Measurements from ENCODE around the gene PRLH.

GRCh38 chr2:237597196-237598145 lies 31.1 kb downstream of the PRLH start:
- no peak for TF ChIP-seq POLR2A (IDR thresholded peaks at IDR 0.05)
- TF ChIP-seq, protein P1, sequence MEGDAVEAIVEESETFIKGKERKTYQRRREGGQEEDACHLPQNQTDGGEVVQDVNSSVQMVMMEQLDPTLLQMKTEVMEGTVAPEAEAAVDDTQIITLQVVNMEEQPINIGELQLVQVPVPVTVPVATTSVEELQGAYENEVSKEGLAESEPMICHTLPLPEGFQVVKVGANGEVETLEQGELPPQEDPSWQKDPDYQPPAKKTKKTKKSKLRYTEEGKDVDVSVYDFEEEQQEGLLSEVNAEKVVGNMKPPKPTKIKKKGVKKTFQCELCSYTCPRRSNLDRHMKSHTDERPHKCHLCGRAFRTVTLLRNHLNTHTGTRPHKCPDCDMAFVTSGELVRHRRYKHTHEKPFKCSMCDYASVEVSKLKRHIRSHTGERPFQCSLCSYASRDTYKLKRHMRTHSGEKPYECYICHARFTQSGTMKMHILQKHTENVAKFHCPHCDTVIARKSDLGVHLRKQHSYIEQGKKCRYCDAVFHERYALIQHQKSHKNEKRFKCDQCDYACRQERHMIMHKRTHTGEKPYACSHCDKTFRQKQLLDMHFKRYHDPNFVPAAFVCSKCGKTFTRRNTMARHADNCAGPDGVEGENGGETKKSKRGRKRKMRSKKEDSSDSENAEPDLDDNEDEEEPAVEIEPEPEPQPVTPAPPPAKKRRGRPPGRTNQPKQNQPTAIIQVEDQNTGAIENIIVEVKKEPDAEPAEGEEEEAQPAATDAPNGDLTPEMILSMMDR (IDR thresholded peaks at IDR 0.05): no peak
